ENCODE data around the gene ADCY9. TPM values are rescaled to one million over a fixed set of nuclear protein-coding genes. Genes with fewer than 3 reads are reported as not detected.
A peak's percentile ranks its signal among the peaks of the same experiment; 100 is the strongest.

Gene ADCY9
- total RNA-seq, 1 donor from 2014 or later: 19.4 TPM

- DNase-seq: no peak
Measured at GRCh38 chr16:4028144-4028543, 88.1 kb downstream of the ADCY9 start.

GRCh38 chr16:4026854-4027253, 89.4 kb downstream of the ADCY9 start:
- DNase-seq: no peak

- DNase-seq: no peak
Measured at GRCh38 chr16:4025428-4025827, 90.8 kb downstream of the ADCY9 start.

GRCh38 chr16:4021916-4022315, 94.3 kb downstream of the ADCY9 start:
- DNase-seq: no peak

GRCh38 chr16:4021070-4021779, 95.0 kb downstream of the ADCY9 start:
- no peak for DNase-seq

GRCh38 chr16:4019371-4019791, 96.9 kb downstream of the ADCY9 start:
- DNase-seq: peak; percentile 51

- peak; percentile 56 for DNase-seq
Measured at GRCh38 chr16:4018391-4018790, 97.9 kb downstream of the ADCY9 start.

- DNase-seq: no peak
Measured at GRCh38 chr16:4017807-4018206, 98.4 kb downstream of the ADCY9 start.

GRCh38 chr16:4016658-4017057, 99.6 kb downstream of the ADCY9 start:
- DNase-seq: no peak

GRCh38 chr16:4016005-4016352, 100.3 kb downstream of the ADCY9 start:
- no peak for DNase-seq

GRCh38 chr16:4015275-4016004, 100.8 kb downstream of the ADCY9 start:
- DNase-seq: peak; percentile 39

- DNase-seq: no peak
Measured at GRCh38 chr16:4011940-4012629, 104.2 kb downstream of the ADCY9 start.

GRCh38 chr16:4011225-4011939, 104.9 kb downstream of the ADCY9 start:
- peak; percentile 66 for DNase-seq

- peak; percentile 48 for DNase-seq
Measured at GRCh38 chr16:4010225-4011158, 105.8 kb downstream of the ADCY9 start.

- DNase-seq: no peak
Measured at GRCh38 chr16:4009177-4009576, 107.1 kb downstream of the ADCY9 start.

- no peak for DNase-seq
Measured at GRCh38 chr16:4008116-4008515, 108.1 kb downstream of the ADCY9 start.

GRCh38 chr16:4006397-4006999, 109.7 kb downstream of the ADCY9 start:
- DNase-seq: no peak

GRCh38 chr16:4005731-4006130, 110.5 kb downstream of the ADCY9 start:
- no peak for DNase-seq

GRCh38 chr16:4005281-4005680, 111.0 kb downstream of the ADCY9 start:
- no peak for DNase-seq

GRCh38 chr16:4004206-4004605, 112.0 kb downstream of the ADCY9 start:
- DNase-seq: no peak

GRCh38 chr16:4003576-4003975, 112.7 kb downstream of the ADCY9 start:
- DNase-seq: no peak
